Ramos (cell line): Measurements from ENCODE around the gene SLC5A8.
"Not testable (repeated sequence)": the region's sequence is repeated elsewhere in the genome, so short reads cannot be mapped to it uniquely, and the experiment has no call there.

Experiments
- in situ Hi-C: fragments of 300-500 bp; cut with MboI; formaldehyde crosslinking; loops from one replicate; pipeline ENCODE4 v1.14.3; 2022; ENCODE audit warnings: low sequenced_read_pairs; ENCODE audit not compliant: unreplicated experiment

The SLC5A8 gene

GRCh38 chr12:101173197-101173749, 36.8 kb downstream of the SLC5A8 start:
- in situ Hi-C loops, result no loop called here

- in situ Hi-C loops, result no loop called here
Measured at GRCh38 chr12:101172316-101172715, 37.7 kb downstream of the SLC5A8 start.

GRCh38 chr12:101168001-101168400, 42.0 kb downstream of the SLC5A8 start:
- in situ Hi-C loops, result no loop called here

GRCh38 chr12:101166866-101167265, 43.2 kb downstream of the SLC5A8 start:
- in situ Hi-C loops, result no loop called here

DNA sequence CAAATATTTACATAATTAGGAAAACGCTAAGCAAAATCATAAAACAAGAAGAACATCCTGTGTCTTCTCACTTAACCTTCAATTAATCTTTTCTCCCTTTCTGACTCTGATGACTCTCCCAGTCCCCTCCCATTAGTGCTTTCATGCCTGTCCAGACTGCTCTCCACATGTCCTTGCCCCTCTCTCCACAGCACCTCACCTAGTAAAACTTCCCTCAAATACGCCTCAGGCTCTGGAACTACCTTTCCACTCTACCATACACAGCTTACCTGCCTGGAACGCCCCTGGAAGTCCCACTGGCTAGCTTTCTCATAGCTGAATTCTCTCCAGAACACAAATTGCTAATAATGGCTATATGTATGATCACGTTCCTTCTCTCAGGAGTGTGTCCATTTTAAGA, 44.7 kb downstream of the SLC5A8 start:
- in situ Hi-C loops, result no loop called here

GRCh38 chr12:101145777-101146431, 64.1 kb downstream of the SLC5A8 start:
- in situ Hi-C loops, result not testable (repeated sequence)

GRCh38 chr12:101127521-101128219, 82.4 kb downstream of the SLC5A8 start:
- in situ Hi-C loops, result no loop called here

- in situ Hi-C loops, result no loop called here
Measured at GRCh38 chr12:101117842-101118241, 92.2 kb downstream of the SLC5A8 start.

DNA sequence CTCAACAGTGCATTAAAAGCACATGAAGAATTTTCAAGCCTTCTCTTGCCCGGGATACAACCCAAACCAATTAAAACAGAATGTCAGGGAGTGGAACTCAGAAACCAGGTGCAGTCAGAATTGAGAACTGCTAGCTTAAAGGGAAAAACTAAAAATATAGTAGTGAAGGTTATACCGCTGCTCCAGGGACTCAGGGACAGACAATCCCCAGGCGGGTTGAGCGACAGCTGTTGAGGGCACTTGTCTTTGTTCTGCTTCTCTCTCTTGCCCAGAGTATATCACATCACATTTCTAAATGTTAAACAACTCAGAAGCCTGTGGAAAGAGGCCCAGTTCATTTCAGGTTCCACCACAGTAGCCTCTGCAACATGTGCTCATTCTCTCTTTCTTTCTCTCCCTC, 93.1 kb downstream of the SLC5A8 start:
- in situ Hi-C loops, result no loop called here

DNA sequence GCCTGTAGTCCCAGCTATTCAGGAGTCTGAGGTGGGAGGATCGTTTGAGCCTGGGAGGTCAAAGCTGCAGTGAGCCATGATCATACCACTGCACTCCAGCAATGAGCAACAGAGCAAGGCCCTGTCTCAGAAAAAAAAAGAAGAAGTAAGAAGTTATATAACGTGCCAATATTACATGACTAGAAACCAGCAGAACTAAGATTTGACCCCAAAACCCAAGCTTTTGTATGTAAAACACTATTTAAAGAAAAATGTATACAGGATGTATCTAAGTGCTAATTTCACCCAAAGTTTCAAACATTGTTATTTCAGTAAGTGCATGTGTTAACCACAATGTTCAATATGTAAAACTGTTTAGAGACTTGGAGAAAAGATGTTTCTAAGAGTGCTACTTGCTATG, 94.7 kb downstream of the SLC5A8 start:
- in situ Hi-C loops, result no loop called here

DNA sequence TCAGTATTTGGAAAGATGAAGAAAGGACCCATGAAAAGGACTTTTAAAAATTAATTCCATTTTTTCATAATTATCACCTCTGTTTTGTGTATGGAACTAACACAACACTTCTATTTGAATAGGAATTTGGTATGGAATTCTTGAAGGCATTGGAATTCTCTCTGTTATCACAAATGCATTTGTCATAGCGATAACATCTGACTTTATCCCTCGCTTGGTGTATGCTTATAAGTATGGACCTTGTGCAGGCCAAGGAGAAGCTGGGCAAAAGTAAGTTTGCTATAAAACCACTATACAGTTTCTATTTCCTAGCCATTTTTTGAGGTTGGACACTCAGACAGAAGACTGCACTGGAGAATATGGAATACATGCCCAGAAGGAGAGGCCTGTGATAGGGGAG, 98.6 kb downstream of the SLC5A8 start:
- in situ Hi-C loops, result no loop called here

GRCh38 chr12:101110866-101111265, 99.2 kb downstream of the SLC5A8 start:
- in situ Hi-C loops, result no loop called here

GRCh38 chr12:101108130-101108529, 101.9 kb downstream of the SLC5A8 start:
- in situ Hi-C loops, result no loop called here

DNA sequence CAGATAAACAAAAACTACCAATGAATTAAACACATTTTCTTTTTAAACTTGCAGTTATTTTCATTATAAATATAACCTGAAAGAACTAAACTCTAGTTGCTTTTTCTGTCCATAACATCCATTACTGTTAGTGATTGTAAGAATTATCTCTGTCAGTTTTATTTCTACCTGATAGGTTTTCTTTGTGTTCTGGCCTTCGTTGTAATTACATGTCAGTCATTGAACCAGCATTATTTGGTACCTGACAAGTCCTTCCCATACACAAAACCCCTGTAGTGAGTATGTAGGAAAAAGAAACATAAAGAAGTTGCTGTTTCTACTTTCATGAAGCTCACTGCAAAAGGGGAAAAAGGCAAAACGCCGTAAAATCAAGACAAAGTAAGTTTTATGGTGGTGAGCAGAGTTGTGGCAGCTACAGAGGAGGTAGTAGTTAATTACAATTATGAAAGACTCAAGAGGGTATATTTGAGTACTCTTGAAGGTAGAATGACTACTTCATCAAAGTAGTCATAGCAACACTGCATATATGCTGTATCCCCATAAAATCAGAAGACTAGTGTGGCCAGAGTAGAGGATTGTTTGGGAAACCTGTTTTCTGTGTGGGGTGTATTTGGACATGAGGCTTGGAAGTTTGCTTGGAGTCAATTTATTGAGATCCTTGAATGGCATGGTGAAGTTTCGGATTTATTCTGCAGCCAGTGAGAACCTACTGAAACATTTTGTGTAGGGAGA, 102.8 kb downstream of the SLC5A8 start:
- in situ Hi-C loops, result no loop called here
